ENCODE measurements around the gene BCLAF3.

DNA sequence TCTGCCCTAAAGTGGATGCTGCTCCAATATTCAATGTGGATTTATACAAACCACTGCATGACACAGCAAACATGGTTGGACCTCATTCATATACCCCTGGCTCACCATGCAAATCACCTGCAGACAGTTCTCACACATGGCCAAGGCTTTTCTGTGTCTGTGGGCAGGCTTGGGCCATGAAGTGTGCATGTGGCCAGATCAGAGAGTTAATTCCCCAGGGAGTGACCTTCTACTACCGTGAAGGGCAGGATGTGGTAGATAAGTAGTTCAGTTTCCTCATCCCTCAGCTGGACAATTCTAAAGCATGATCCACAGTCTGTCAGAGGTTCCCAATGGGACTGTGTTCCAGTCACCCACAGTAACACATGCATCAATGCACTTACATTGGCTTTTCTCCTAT lies 24.6 kb upstream of the BCLAF3 start:
- TF ChIP-seq, protein P1, sequence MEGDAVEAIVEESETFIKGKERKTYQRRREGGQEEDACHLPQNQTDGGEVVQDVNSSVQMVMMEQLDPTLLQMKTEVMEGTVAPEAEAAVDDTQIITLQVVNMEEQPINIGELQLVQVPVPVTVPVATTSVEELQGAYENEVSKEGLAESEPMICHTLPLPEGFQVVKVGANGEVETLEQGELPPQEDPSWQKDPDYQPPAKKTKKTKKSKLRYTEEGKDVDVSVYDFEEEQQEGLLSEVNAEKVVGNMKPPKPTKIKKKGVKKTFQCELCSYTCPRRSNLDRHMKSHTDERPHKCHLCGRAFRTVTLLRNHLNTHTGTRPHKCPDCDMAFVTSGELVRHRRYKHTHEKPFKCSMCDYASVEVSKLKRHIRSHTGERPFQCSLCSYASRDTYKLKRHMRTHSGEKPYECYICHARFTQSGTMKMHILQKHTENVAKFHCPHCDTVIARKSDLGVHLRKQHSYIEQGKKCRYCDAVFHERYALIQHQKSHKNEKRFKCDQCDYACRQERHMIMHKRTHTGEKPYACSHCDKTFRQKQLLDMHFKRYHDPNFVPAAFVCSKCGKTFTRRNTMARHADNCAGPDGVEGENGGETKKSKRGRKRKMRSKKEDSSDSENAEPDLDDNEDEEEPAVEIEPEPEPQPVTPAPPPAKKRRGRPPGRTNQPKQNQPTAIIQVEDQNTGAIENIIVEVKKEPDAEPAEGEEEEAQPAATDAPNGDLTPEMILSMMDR (IDR thresholded peaks at IDR 0.05) = no peak
- no peak for TF ChIP-seq POLR2AphosphoS5 (IDR thresholded peaks at IDR 0.05; ENCODE audit: low read depth, low read length)
- no peak for TF ChIP-seq SIN3A (IDR thresholded peaks at IDR 0.05; ENCODE audit: borderline replicate concordance, insufficient read depth, low read depth, low read length)
- TF ChIP-seq, protein P2, sequence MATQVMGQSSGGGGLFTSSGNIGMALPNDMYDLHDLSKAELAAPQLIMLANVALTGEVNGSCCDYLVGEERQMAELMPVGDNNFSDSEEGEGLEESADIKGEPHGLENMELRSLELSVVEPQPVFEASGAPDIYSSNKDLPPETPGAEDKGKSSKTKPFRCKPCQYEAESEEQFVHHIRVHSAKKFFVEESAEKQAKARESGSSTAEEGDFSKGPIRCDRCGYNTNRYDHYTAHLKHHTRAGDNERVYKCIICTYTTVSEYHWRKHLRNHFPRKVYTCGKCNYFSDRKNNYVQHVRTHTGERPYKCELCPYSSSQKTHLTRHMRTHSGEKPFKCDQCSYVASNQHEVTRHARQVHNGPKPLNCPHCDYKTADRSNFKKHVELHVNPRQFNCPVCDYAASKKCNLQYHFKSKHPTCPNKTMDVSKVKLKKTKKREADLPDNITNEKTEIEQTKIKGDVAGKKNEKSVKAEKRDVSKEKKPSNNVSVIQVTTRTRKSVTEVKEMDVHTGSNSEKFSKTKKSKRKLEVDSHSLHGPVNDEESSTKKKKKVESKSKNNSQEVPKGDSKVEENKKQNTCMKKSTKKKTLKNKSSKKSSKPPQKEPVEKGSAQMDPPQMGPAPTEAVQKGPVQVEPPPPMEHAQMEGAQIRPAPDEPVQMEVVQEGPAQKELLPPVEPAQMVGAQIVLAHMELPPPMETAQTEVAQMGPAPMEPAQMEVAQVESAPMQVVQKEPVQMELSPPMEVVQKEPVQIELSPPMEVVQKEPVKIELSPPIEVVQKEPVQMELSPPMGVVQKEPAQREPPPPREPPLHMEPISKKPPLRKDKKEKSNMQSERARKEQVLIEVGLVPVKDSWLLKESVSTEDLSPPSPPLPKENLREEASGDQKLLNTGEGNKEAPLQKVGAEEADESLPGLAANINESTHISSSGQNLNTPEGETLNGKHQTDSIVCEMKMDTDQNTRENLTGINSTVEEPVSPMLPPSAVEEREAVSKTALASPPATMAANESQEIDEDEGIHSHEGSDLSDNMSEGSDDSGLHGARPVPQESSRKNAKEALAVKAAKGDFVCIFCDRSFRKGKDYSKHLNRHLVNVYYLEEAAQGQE (IDR thresholded peaks at IDR 0.05; ENCODE audit: insufficient read depth in 1 of 2, low read depth in 2 of 2, low read length in 1 of 2) = no peak
